HG03565 (cell line): ENCODE results near the gene TMEM121.

Experiments used
- ATAC-seq: cut with Tn5 transposase; IDR thresholded peaks from one replicate; pipeline ENCODE4 v1.9.1; 2021; ENCODE audit warnings: mild to moderate bottlenecking, moderate library complexity; ENCODE audit not compliant: unreplicated experiment

Gene TMEM121

GRCh38 chr14:105497671-105498429 lies 28.5 kb upstream of the TMEM121 start:
- ATAC-seq, result no peak

GRCh38 chr14:105498430-105499255 lies 27.7 kb upstream of the TMEM121 start:
- no peak for ATAC-seq

GRCh38 chr14:105499256-105500035 lies 26.9 kb upstream of the TMEM121 start:
- ATAC-seq, result no peak

- ATAC-seq, result no peak
Measured at GRCh38 chr14:105500036-105500725, 26.2 kb upstream of the TMEM121 start.

GRCh38 chr14:105500726-105501101 lies 25.7 kb upstream of the TMEM121 start:
- no peak for ATAC-seq

GRCh38 chr14:105501504-105502291 lies 24.7 kb upstream of the TMEM121 start:
- no peak for ATAC-seq

GRCh38 chr14:105502446-105503295 lies 23.7 kb upstream of the TMEM121 start:
- ATAC-seq, result no peak

- ATAC-seq, result no peak
Measured at GRCh38 chr14:105503296-105503640, 23.1 kb upstream of the TMEM121 start.

- ATAC-seq, result no peak
Measured at GRCh38 chr14:105503935-105504692, 22.3 kb upstream of the TMEM121 start.

- no peak for ATAC-seq
Measured at GRCh38 chr14:105505101-105505500, 21.3 kb upstream of the TMEM121 start.

GRCh38 chr14:105507247-105507646 lies 19.1 kb upstream of the TMEM121 start:
- no peak for ATAC-seq

- no peak for ATAC-seq
Measured at GRCh38 chr14:105508069-105508468, 18.3 kb upstream of the TMEM121 start.

GRCh38 chr14:105508601-105509000 lies 17.8 kb upstream of the TMEM121 start:
- ATAC-seq, result no peak

GRCh38 chr14:105517096-105517495 lies 9.3 kb upstream of the TMEM121 start:
- ATAC-seq, result no peak

GRCh38 chr14:105519946-105520698 lies 6.3 kb upstream of the TMEM121 start:
- ATAC-seq, result no peak

GRCh38 chr14:105525326-105525725 lies 1.1 kb upstream of the TMEM121 start:
- no peak for ATAC-seq

GRCh38 chr14:105526776-105527380 lies 495 bp downstream of the TMEM121 start:
- ATAC-seq, result no peak
